WERI-Rb-1 (cell line): Measurements from ENCODE around the gene BEX3.
A peak's percentile ranks its signal among the peaks of the same experiment; 100 is the strongest.

Experiments
- DNase-seq: peaks from one replicate; pipeline ENCODE4 v3.0.0-alpha.2; 2020
- H3K27ac ChIP-seq: fragments of 250-450 bp; sonication (Bioruptor Pico); 2 replicates; pipeline ENCODE4 v1.5.1; 2020; ENCODE audit warnings: mild to moderate bottlenecking, moderate library complexity
- H3K27me3 ChIP-seq: fragments of 250-450 bp; sonication (Bioruptor Pico); 2 replicates; pipeline ENCODE4 v1.5.1; 2021; ENCODE audit warnings: mild to moderate bottlenecking, low read depth, moderate library complexity; ENCODE audit not compliant: insufficient read depth, severe bottlenecking
- H3K36me3 ChIP-seq: fragments of 250-450 bp; sonication (Bioruptor Pico); 2 replicates; pipeline ENCODE4 v1.5.1; 2020; ENCODE audit warnings: mild to moderate bottlenecking, moderate library complexity
- H3K4me3 ChIP-seq: 2 replicates; pipeline ENCODE4 v1.5.1; 2011; ENCODE audit warnings: low read depth, mild to moderate bottlenecking, control low read depth, low read length
- H3K9me3 ChIP-seq: fragments of 250-450 bp; sonication (Bioruptor Pico); 2 replicates; pipeline ENCODE4 v1.5.1; 2021; ENCODE audit warnings: mild to moderate bottlenecking, moderate library complexity; ENCODE audit not compliant: severe bottlenecking
- CTCF ChIP-seq: IDR thresholded peaks from 2 replicates; pipeline ENCODE4 v1.5.1; 2011; ENCODE audit warnings: low read depth, mild to moderate bottlenecking, control low read depth, inconsistent platforms, low read length

BEX3 gene

GRCh38 chrX:103369479-103369878 lies 6.9 kb upstream of the BEX3 start:
- H3K27me3 ChIP-seq = peaks cover 5% of the 10 kb centered on the region
- TF ChIP-seq CTCF = no peak
- H3K9me3 ChIP-seq = no peaks in the 10 kb centered on the region
- H3K36me3 ChIP-seq = no peaks in the 10 kb centered on the region
- H3K27ac ChIP-seq = no peak overlapping the region
- DNase-seq = no peak
- no peak overlapping the region for H3K4me3 ChIP-seq

GRCh38 chrX:103372886-103373285 lies 3.5 kb upstream of the BEX3 start:
- peaks cover 2% of the 10 kb centered on the region for H3K27me3 ChIP-seq
- H3K27ac ChIP-seq = no peak overlapping the region
- H3K4me3 ChIP-seq = no peak overlapping the region
- DNase-seq = no peak
- no peaks in the 10 kb centered on the region for H3K9me3 ChIP-seq
- TF ChIP-seq CTCF = no peak
- no peaks in the 10 kb centered on the region for H3K36me3 ChIP-seq

- Histone ChIP-seq H3K9me3 (no peaks in the 10 kb centered on the region), H3K27ac (no peak overlapping the region), H3K4me3 (no peak overlapping the region), H3K36me3 (no peaks in the 10 kb centered on the region), H3K27me3 (peaks cover 2% of the 10 kb centered on the region)
- TF ChIP-seq CTCF = no peak
- no peak for DNase-seq
These were observed 2.8 kb upstream of the BEX3 start for GRCh38 chrX:103373581-103373980.

- TF ChIP-seq CTCF = no peak
- H3K4me3 ChIP-seq = peak overlapping the region; percentile 43
- H3K36me3 ChIP-seq = no peaks in the 10 kb centered on the region
- DNase-seq = peak; percentile 8
- peak overlapping the region; percentile 48 for H3K27ac ChIP-seq
- peaks cover 2% of the 10 kb centered on the region for H3K27me3 ChIP-seq
- H3K9me3 ChIP-seq = no peaks in the 10 kb centered on the region
These were observed 614 bp downstream of the BEX3 start for GRCh38 chrX:103376979-103377324.

- Histone ChIP-seq H3K36me3 (no peaks in the 10 kb centered on the region), H3K9me3 (no peaks in the 10 kb centered on the region), H3K27me3 (peaks cover 2% of the 10 kb centered on the region), H3K4me3 (no peak overlapping the region), H3K27ac (no peak overlapping the region)
- DNase-seq = no peak
- TF ChIP-seq CTCF = no peak
These were observed 2.7 kb downstream of the BEX3 start for GRCh38 chrX:103378990-103379389.

- H3K27ac ChIP-seq = no peak overlapping the region
- no peak overlapping the region for H3K4me3 ChIP-seq
- H3K9me3 ChIP-seq = no peaks in the 10 kb centered on the region
- no peak for DNase-seq
- no peak for TF ChIP-seq CTCF
- no peaks in the 10 kb centered on the region for H3K27me3 ChIP-seq
- H3K36me3 ChIP-seq = no peaks in the 10 kb centered on the region
These were observed 6.5 kb downstream of the BEX3 start for GRCh38 chrX:103382877-103383276.
